NK-92 (cell line): ENCODE data around the gene HOXD1.

Experiments
- DNase-seq: peaks from one replicate; lab custom pipeline; 2025; ENCODE audit not compliant: unreplicated experiment; lab: John Stamatoyannopoulos, UW

The HOXD1 gene

GRCh38 chr2:176152350-176153181 is 35.9 kb upstream of the HOXD1 start:
- DNase-seq = no peak

- DNase-seq = no peak
Observed at GRCh38 chr2:176154576-176155252, 33.8 kb upstream of the HOXD1 start.

GRCh38 chr2:176155356-176156044 is 33.0 kb upstream of the HOXD1 start:
- no peak for DNase-seq

GRCh38 chr2:176156301-176156806 is 32.1 kb upstream of the HOXD1 start:
- DNase-seq = no peak

GRCh38 chr2:176156807-176157498 is 31.5 kb upstream of the HOXD1 start, which contains the start of gene HOXD3:
Gene HOXD3 (plus strand): TSS chr2:176157307. CDS start chr2:176169115, 11,808 bp downstream.
- no peak for DNase-seq

GRCh38 chr2:176157499-176158185 is 30.8 kb upstream of the HOXD1 start:
- no peak for DNase-seq

GRCh38 chr2:176158186-176158591 is 30.3 kb upstream of the HOXD1 start:
- DNase-seq = no peak

GRCh38 chr2:176158855-176159662 is 29.4 kb upstream of the HOXD1 start:
- no peak for DNase-seq

- no peak for DNase-seq
Observed at GRCh38 chr2:176159663-176160250, 28.7 kb upstream of the HOXD1 start.

- DNase-seq = no peak
Observed at GRCh38 chr2:176160251-176160985, 28.1 kb upstream of the HOXD1 start.

- no peak for DNase-seq
Observed at GRCh38 chr2:176160986-176161824, 27.3 kb upstream of the HOXD1 start.

GRCh38 chr2:176161825-176162626 is 26.4 kb upstream of the HOXD1 start:
- no peak for DNase-seq

- DNase-seq = no peak
Observed at GRCh38 chr2:176162911-176163671, 25.4 kb upstream of the HOXD1 start.

GRCh38 chr2:176163672-176164056 is 24.8 kb upstream of the HOXD1 start:
- DNase-seq = no peak

- DNase-seq = no peak
Observed at GRCh38 chr2:176164201-176164600, 24.3 kb upstream of the HOXD1 start.
